GM19351 (cell line): ENCODE data around the gene NCL.
"Not testable (repeated sequence)": the region's sequence is repeated elsewhere in the genome, so short reads cannot be mapped to it uniquely, and the experiment has no call there.

Experiments used
- ATAC-seq: cut with Tn5 transposase; IDR thresholded peaks from one replicate; pipeline ENCODE4 v1.9.1; 2021; ENCODE audit warnings: mild to moderate bottlenecking, moderate library complexity; ENCODE audit not compliant: unreplicated experiment

The NCL gene

GRCh38 chr2:231467613-231468530 is 3.6 kb upstream of the NCL start:
- ATAC-seq, result no peak

- ATAC-seq, result no peak
Observed at GRCh38 chr2:231467016-231467545, 2.8 kb upstream of the NCL start.

GRCh38 chr2:231464576-231465540 is 574 bp upstream of the NCL start:
- ATAC-seq, result peak; percentile 26

GRCh38 chr2:231462729-231463465 is 1.4 kb downstream of the NCL start:
- ATAC-seq, result no peak

DNA sequence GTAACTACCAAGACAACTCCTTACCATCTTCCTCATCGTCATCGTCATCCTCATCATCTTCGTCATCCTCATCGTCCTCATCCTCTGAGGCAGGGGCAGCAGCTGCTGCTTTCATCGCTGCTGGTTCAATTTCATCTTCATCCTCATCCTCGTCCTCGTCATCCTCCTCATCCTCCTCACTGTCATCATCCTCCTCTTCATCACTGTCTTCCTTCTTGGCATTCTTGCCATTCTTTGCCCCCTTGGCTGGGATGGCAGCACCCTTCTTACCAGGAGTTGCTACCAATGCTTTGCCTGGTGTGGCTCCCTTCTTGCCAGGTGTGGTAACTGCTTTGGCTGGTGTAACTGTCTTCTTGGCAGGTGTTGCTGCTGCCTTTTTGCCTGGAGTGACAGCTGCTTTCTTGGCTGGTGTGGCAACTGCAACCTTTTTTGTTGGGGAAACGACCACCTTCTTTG is 2.7 kb downstream of the NCL start:
- ATAC-seq, result no peak

DNA sequence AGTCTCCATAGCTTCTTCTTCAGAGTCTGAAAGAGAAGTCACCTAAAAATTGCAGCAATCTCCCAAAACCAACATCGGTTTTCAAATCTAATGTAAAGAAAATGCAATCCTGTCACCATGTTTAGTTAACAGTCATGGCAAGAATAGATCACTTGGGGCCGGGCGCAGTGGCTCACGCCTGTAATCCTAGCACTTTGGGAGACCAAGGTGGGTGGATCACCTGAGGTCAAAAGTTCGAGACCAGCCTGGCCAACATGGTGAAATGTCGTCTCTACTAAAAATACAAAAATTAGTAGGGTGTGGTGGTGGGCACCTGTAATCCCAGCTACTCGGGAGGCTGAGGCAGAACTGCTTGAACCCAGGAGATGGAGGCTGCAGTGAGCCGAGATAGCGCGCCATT is 3.4 kb downstream of the NCL start:
- not testable (repeated sequence) for ATAC-seq

DNA sequence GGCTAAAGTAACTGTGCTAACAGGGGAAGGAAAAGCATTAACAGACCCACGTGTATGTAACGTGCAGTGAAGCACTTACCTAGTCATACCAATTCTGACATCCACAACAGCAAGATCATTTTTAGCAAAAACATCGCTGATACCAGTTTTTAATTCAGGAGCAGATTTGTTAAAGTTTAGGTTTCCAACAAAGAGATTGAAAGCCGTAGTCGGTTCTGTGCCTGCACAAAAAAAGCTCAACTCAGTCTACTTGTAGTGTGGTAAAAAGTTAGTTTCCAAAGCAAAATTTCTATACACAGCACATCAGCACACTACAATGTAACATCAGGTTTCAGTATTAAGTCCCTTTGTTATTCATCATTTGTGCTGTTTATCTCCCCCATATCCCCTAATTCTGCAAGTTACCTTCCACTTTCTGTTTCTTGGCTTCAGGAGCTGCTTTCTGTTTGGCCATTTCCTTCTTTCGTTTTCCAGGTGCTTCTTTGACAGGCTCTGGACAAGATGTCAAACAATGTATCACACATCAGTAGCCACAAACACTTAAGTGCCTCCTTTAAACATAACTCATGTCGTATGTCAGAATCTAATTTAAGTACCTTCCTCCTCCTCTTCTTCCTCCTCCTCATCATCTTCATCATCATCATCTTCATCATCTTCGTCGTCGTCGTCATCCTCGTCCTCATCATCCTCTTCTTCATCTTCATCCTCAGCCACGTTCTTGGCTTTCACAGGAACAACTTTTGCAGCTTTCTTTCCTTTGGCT is 4.0 kb downstream of the NCL start:
- no peak for ATAC-seq

DNA sequence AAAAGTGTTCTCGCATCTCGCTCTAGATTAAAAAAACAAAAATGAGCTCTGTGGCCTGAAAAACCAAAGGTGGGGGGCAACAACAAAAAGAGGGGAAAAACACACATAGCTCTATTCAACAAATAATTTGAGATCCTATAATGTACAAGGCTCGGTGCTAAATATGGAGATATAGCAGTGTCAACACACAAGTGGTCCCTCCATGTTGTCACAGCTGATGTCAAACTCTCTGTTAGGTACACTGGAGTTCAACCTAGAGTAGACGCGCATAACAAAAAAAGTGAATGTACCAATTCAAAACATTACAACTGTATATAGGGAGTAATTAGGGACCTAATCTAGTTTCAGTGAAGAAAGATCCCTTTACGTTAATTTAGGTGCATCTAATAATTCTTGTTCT is 5.9 kb downstream of the NCL start:
- ATAC-seq, result no peak

- ATAC-seq, result no peak
Observed at GRCh38 chr2:231457101-231457500, 7.2 kb downstream of the NCL start.

DNA sequence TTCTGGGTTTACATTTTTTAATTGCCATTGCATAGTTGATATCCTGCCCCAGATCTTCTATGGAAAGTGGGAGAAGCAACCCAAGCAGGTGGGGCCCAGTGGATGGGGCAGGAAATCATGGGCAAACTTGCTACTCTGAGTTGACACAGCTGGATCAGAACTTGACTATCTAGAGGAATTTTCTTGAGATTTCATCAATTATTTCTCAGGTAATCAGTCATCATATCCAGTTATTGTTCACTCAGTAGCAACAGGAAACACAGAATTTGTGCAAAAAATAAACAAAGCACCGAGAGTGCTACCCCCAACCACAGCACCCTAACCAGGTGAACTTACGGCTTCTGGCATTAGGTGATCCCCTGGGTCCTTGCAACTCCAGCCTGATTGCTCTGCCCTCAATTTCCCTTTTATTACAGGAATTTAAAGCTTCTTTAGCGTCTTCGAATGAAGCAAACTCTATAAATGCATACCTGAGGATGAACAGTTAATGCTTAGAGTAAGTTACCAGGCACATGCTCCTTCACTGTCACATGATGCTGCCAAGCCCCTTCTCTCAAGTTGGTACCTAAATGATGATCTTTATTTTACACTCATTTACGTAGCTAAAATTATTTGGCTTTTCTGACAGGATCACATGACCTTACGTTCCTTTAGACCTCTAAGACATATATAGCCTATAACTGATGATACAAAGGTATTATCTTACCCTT is 7.8 kb downstream of the NCL start:
- ATAC-seq, result no peak

- no peak for ATAC-seq
Observed at GRCh38 chr2:231455890-231456289, 8.4 kb downstream of the NCL start.

- no peak for ATAC-seq
Observed at GRCh38 chr2:231455222-231455621, 9.1 kb downstream of the NCL start.

- ATAC-seq, result no peak
Observed at GRCh38 chr2:231454361-231454791, 9.9 kb downstream of the NCL start.

DNA sequence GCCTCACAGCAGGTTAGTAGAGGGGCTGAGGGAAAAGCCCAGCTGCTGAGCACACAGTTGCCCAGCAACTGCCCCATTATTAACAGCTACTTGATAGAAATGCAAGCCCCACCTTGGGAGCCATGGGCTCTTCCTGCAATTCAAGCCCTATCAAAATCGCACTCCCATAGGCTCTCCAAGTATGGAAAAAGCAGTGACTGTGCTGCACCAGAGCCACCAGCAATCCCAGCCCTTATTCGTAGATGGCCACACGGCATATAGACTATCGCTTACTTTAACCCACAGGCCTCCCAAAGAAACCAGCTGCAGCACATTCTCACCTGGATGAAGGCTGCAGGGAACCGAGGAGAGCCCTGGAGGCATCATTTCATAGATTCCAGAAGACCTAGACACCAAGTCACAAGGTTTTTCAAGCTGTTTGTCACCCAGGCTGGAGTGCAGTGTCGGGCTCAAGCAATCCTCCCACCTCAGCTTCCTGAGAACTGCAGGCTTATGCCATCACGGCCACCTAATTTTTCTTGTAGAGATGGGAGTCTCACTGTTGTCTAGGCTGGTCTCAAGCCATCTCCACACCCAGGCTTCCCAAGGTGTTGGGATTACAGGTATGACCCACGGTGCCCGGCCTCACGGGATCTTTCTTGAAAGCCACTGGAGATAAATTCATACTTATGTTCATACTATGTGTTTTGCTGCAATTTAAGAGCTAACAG is 11.3 kb downstream of the NCL start:
- no peak for ATAC-seq

DNA sequence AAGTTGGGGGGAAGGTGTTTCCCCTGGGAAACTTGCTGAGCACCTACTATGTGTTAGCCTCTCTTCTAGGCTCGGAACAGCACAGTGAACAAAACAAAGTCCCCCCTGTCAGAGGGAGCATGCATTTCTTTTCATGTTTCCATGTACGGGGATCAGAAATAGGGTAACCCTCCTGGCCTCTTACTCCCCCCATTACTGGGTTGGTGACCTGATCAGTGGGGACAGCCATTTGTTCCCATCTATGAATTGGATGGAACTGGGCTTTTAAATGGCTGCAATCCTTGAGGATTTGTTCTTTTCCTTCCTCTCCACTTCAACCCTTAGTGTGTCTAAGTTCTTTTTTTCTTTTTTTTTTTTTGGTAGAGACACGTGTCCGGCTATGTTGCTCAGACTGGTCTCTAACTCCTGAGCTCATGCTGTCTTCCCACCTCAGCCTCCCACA is 13.7 kb downstream of the NCL start:
- no peak for ATAC-seq

DNA sequence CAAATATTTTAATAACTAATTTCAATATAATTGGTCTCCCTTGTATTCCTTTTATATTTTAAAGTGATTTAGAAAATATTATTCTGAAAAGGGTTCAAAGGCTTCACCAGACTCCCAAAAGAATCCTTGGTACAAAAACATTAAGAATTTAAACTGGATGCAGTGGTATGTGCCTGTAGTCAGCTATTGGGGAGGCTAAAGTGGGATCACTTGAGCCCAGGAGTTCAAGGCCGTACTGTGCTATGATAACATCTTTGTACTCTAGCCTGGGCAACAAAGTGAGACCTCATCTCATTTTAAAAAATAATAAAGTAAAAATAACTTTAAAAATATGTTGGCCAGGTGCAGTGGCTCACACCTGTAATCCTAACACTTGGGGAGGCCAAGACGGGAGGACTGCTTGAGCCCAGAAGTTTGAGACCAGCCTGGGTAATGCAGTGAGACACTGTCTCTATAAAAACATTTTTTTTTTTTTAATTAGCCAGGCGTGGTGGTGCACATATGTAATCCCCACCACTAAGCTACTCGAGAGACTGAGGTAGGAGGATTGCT is 14.7 kb downstream of the NCL start:
- no peak for ATAC-seq

DNA sequence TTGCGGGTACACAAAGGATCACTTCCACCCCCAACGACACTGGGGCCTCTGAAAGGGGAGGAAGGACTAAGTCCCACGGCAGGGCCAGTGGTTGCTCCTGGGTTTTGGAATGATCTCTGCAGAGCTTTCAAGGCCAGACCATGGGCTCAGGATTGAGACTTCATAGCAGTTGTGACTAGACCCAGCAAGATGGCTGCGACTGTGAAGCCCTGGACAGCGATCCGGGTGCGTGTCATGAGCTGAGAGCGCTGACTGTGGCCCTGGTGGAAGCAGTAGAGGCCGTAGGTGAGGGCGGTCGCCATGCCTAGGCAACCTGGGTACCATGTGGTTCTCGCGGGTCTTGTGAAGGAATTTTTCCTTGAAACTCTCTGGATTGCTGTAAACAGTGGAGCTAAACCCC is 27.3 kb downstream of the NCL start:
- ATAC-seq, result no peak

GRCh38 chr2:231433990-231434389 is 30.3 kb downstream of the NCL start:
- no peak for ATAC-seq
